Inflammatory macrophage treated with lipopolysaccharide for 4 hours (primary cell): ENCODE measurements around the gene AUTS2.

Experiments
- DNase-seq: peaks from one replicate; pipeline ENCODE4 v3.0.0-alpha.2; 2020

The AUTS2 gene

DNA sequence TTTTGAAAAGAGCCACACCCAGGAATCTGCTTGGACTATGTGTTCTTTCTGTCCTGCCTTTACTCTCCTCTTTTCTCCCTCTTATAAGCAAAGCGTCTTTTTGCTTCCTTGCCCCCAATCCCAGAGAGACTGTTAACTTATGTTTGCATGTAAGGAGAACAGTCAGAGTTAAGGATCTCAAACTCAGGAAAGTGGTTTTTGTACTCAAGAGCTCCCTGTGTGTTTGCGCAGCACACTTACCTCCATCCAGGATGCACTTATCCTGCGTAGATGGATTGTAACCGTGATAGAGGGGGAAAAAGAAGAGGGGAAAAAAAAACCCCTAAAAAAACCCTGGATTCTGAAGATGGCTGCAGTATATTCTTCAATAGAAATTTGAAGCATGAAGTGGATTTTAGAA lies 228.9 kb downstream of the AUTS2 start:
- no peak for DNase-seq

- no peak for DNase-seq
Observed at GRCh38 chr7:69827558-69827957, 229.3 kb downstream of the AUTS2 start.

GRCh38 chr7:69832356-69832755 lies 234.1 kb downstream of the AUTS2 start:
- DNase-seq, result no peak

DNA sequence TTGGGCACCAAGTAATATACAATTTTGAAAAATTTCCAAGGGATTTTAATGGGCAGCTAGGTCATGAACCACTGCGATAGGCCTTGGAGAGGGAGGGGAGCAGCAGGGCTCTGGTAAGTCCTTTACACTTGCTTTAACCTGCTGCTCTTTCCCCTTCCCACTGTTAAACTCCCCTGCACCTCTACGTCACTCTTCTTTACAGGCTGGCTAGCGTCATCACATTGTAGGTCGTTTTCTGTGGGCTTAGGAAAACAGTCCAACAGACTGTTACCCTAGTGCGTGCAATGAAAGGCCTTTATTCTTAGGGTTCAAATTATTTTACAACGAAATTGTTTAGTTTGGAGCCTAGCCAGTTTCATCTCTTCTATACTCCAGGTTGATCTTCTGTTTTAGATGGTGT lies 235.7 kb downstream of the AUTS2 start:
- no peak for DNase-seq

DNA sequence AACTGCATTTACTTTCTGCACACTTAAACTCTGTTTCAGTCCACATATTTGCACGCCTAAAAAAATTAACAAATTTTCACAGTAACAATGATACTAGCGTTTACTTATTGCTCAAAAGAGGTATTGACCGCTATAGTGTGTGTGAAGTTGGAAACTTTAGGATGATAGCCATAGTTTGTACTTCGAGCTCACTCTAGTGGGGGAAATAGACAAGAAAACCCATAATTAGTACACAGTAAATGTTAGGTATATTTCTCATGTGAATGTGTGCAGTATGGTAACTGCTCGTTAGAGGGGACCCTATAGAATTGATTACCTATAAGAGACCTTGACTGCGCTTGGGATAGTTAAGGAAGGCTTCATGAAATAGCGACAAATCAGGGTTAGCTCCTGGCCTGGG lies 238.4 kb downstream of the AUTS2 start:
- DNase-seq, result no peak

GRCh38 chr7:69837387-69838068 lies 239.3 kb downstream of the AUTS2 start:
- DNase-seq, result no peak

DNA sequence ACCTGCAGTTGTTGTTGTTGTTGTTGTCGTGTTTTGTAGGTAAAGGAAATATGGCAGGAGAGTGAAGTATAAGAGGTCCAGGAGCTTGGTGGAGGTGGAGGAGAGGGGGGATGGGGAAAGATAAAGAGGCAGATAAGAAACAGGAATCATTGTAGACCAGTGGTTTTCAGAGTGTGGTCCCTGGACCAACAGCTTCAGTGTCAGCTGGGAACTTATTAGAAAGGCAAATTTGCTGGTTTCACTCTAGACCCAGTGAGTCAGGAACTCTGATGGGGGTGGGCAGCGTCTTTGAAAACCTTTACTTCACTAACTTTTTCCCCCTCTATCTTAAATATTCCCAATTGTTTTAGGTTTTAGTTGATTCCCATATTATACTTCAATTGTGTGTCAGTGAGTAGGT lies 241.5 kb downstream of the AUTS2 start:
- no peak for DNase-seq

GRCh38 chr7:69840248-69840647 lies 242.0 kb downstream of the AUTS2 start:
- no peak for DNase-seq

DNA sequence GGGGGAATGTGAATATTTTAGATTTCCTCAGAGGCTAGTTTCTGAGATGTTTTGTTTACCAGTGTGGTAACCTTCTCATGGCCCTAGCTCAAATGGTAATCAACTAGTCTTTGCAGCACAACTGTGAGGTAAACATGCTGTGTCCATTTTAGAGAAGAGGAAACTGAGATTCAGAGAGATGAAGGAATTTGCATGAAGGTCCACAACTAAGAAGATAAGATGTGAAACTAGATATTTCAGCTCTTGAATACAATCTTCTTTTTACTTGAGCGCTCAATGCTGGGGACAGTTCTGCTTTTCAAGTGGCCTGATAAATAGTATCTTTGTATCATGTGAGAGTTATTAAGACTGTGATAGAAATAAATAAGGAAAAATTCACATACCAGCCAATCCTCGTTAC lies 245.4 kb downstream of the AUTS2 start:
- no peak for DNase-seq

DNA sequence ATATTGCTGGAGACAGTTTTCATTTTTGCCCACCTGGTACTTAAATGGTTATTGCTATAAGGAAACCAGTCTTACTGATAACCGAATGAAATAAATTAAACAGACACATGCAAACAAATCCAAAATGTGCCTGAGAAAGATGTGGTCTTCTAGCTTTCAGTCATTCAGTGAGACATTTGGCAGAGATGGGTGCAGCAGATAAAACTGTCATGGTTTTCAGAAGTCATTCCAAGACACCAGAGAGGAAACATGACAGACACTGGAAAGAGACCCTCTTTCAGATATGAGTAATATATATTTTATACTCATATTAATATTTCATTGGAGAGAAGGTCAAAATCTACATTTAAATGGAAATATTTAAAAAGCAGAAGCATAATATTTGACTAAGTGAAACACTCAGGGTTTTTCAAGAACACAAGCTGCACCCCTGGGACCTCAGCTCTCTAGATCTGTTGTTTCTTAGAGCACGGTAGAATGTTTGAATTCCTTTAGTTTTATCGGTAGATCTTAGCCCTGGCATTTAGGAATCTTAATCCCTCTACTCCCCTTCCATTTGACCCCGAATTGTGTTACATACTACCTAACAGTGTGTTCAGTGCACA lies 246.1 kb downstream of the AUTS2 start:
- no peak for DNase-seq

DNA sequence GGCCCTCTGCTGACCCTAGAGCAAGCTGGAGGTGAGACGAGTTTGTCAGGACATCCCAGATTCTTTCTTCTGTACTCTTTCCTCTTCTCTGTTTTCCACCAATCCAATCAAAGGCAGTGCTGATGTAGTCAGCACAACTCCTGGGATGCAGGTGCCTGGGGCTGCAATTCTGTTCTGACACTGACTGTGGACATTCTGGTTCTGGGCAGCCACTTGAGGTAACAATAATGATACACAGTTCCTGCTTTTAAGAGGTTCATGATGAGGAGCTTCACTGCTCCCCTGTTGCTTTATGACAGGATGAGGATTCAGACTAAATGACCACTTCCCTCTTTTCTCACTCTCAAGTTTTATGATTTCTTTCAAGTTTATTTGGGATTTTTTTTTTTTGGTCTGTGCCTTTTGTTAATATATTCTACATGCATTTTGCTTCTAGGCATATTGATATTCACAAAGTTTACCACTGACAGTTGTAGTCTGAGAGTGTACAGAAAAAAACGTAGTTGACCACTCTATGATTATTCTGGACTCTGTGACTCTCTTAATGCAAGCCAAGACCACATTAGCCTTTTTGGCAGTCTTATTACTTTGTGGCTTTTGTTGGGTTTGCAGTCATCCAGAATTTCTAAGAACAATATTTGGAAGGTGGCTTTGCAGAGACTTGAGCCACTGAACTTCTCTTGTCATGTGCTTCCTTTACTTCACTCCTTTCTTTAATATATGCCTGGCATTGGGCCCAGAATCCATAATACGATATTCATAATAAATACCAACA lies 247.6 kb downstream of the AUTS2 start:
- no peak for DNase-seq

DNA sequence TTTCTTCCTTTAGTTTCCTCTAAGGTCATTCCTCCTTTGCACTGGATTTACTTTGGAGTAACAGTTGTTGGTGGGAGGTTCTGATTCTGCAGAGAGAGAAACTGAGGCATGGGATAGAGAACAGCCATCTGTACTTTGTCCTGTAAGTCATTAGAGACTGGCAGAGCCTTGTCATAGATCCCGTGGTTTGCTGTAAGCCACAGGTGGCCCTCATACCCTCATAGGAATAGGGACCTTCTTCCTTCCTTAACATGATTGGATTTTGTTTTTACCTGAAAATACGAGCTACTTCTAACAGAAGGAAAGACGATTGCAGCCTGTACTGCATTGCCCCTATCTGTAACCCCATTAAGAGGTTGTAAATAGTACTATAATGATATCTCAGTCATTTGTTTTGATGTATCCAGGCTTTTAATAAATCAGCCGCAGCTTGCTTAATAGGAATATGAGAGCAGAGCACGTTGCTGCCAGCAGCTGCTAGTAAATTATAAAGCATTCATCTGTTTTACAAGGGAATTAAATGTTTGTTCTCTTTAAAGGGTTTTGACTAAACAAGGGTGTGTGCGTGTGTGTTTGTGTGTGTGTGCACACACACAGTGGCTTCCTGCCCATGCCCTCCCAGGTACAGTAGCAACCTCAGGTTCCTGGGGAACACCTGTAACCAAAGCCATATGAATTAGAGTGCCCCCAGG lies 249.8 kb downstream of the AUTS2 start:
- DNase-seq, result no peak

- no peak for DNase-seq
Observed at GRCh38 chr7:69849268-69849667, 251.0 kb downstream of the AUTS2 start.

- no peak for DNase-seq
Observed at GRCh38 chr7:69857014-69857413, 258.7 kb downstream of the AUTS2 start.

DNA sequence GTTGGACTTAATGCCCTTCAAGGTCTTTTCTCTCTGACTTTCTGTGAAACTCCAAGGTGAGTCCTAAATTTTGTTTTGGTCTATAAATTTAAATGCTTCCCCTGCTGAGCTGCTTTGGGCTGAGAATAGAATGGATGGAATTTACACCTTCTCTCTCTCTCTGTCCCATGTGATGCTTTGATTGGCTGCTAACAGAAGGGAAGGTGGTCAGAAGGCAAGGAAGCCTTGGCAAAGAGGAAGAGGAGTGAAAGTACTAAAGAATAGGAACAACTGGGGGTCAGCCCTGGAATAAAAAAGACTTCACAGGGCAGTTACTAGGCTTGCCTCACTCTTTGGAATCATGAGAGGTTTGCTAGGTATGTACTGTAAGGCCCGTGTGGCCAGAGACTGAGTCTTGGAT lies 260.2 kb downstream of the AUTS2 start:
- DNase-seq, result no peak

DNA sequence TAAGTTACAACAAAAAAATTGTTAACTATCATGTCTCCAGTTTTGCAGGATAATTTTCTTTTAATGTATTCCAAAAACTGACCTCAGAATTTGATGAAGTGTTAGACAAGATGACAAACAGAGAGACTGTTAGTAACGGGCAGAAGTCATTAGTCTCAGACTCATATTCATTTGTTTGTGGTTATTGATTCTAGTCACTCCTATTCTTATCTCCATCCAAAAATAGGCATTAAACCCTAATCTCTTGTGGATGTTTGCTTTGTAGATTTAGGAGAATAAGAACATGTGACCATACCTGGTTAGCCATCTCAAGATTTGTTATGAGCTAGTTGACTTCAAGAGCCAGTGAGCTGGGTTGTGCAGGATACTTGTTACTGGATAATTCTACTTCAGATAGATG lies 261.1 kb downstream of the AUTS2 start:
- no peak for DNase-seq

DNA sequence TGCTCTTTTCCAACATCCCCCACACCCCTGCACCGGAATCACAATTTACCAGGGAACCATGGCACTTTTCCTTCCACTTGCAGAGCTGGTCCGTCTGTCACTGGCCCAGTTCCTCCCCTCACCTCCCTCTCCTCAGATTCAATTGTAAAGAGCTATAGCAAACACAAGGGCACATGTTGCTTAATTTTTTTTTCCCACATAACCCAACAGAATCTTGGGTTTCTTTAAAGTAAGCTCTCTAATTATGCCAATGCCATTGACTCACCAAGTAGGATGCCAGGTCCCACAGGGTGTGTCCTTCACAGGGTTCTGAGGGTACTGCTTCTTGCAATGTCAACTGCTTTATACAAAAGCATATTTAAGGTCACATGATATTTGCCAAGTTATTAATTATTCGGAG lies 262.2 kb downstream of the AUTS2 start:
- no peak for DNase-seq

DNA sequence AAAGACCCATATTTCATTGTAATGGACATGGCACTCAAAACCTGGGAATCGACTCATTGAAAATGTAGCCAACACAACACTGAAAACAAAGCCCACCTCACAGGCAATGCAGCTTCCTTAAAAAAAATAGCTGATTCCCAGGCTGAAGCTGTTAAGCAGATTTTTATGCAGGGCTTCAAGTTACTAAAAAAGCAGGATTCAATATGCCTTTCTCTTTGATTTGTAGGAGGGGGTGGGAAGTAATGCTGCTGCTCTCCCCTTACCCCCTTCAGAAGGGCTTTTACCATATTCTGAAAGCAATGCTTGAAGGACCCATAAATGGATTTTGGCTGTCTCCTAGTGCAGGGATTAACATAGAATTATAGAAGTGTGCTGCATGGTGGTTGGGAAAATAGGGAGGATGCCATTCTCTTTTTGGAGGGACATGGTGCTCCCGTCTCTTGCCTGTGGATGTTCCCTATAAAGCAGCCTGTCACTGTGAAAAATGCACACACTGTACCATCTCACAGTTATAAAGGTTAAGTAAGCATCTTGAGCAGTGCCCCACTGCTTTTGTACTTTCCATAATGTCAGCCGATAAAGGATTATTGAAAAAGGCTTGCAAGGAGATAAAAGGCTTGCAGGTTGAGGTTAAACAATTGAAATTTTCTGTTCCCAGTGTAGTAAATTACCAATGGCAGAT lies 262.8 kb downstream of the AUTS2 start:
- no peak for DNase-seq

- no peak for DNase-seq
Observed at GRCh38 chr7:69862413-69863064, 264.3 kb downstream of the AUTS2 start.

- no peak for DNase-seq
Observed at GRCh38 chr7:69864274-69864673, 266.0 kb downstream of the AUTS2 start.

GRCh38 chr7:69864822-69865221 lies 266.5 kb downstream of the AUTS2 start:
- no peak for DNase-seq

GRCh38 chr7:69868921-69869320 lies 270.6 kb downstream of the AUTS2 start:
- DNase-seq, result no peak
